Lung (tissue), 12 donors: ENCODE data around the gene GRAMD1B. TPM values are rescaled to one million over a fixed set of nuclear protein-coding genes. Genes with fewer than 3 reads are reported as not detected.
A peak's percentile ranks its signal among the peaks of the same experiment; 100 is the strongest.

Experiments used
- ATAC-seq: fragments of 200-7000 bp; cut with Tn5 transposase; one replicate; pipeline ENCODE4 v1.9.1; 2020; ENCODE audit warnings: moderate number of reproducible peaks; ENCODE audit not compliant: insufficient read depth, low FRiP score
- DNase-seq, 3 donors: peaks; one replicate each; pipeline ENCODE4 v3.0.0-alpha.2; 2013 to 2017
- H3K27ac ChIP-seq, 2 donors: one replicate each; pipeline ENCODE4 v1.5.1; 2013; ENCODE audit warnings: mild to moderate bottlenecking in 2 of 2, moderate library complexity in 2 of 2, control low read depth in 1 of 2, inconsistent platforms in 1 of 2, low read depth in 1 of 2, low read length in 1 of 2
- H3K27me3 ChIP-seq, 3 donors: one replicate each; pipeline ENCODE4 v1.5.1; 2013; ENCODE audit warnings: low read length in 2 of 3; ENCODE audit not compliant: control insufficient read depth in 3 of 3, insufficient read depth in 3 of 3
- H3K36me3 ChIP-seq, 4 donors: one replicate each; pipeline ENCODE4 v1.5.1; 2013; ENCODE audit warnings: low read length in 4 of 4, mild to moderate bottlenecking in 1 of 4, moderate library complexity in 1 of 4; ENCODE audit not compliant: control insufficient read depth in 4 of 4, insufficient read depth in 4 of 4
- H3K4me1 ChIP-seq, 5 donors: one replicate each; pipeline ENCODE4 v1.5.1; 2013; ENCODE audit warnings: low read length in 5 of 5, mild to moderate bottlenecking in 2 of 5, moderate library complexity in 1 of 5; ENCODE audit not compliant: control insufficient read depth in 5 of 5, insufficient read depth in 5 of 5
- H3K4me3 ChIP-seq: one replicate; pipeline ENCODE4 v1.5.1; 2013; ENCODE audit warnings: mild to moderate bottlenecking, control low read depth, moderate library complexity
- H3K9ac ChIP-seq, 2 donors: one replicate each; pipeline ENCODE4 v1.5.1; 2013; ENCODE audit warnings: low read length in 2 of 2, control low read depth in 1 of 2; ENCODE audit not compliant: insufficient read depth in 1 of 2
- H3K9me3 ChIP-seq, 4 donors: one replicate each; pipeline ENCODE4 v1.5.1; 2013; ENCODE audit warnings: low read length in 3 of 4, mild to moderate bottlenecking in 1 of 4, moderate library complexity in 1 of 4; ENCODE audit not compliant: control insufficient read depth in 4 of 4, insufficient read depth in 3 of 4
- CTCF ChIP-seq: IDR thresholded peaks from 2 replicates; pipeline ENCODE4 v1.5.1; 2012; ENCODE audit warnings: mild to moderate bottlenecking; ENCODE audit errors: control extremely low read depth, extremely low read depth
- WGBS, 2 donors: extraction: QIAGEN DNeasy Blood & Tissue Kit; methylation state at CpG; one replicate each; pipeline ENCODE4 v1.1.7; 2013; 5-methylcytosine and 5-hydroxymethylcytosine counted together
- polyA plus RNA-seq, 2 donors: library from polyadenylated mRNA; stranded (reverse); fragments of 200-250 nt; gene quantifications; one replicate each; pipeline ENCODE4 v1.2.1, GENCODE V29; 2013
- total RNA-seq, 2 donors: library from RNA; depleted of rRNA in 1 of 2; stranded (reverse); fragments of >200 nt in 1 of 2; gene quantifications; one replicate each; pipeline ENCODE4 v1.2.1, GENCODE V29; 2014 to 2021
- donor health status: control.
- donor health status: control.
- donor health status: Bipolar disorder and iron deficiency.
- donor health status: healthy.
- donor health status: DM: yes; HTN: yes; CAD: no.

GRAMD1B gene
- total and polyA plus RNA-seq, 4 donors: 1.4 to 6.0 (median 3.3) TPM

GRCh38 chr11:123470842-123471241, 40.8 kb downstream of the GRAMD1B start:
- no peaks in the 10 kb centered on the region for H3K36me3 ChIP-seq
- no peaks in the 10 kb centered on the region for H3K27me3 ChIP-seq
- DNase-seq: no peak
- ATAC-seq: no peak
- 84 to 91% methylated on average over 4 of the region's 4 CpGs for WGBS, 2 donors
- peaks cover 0 to 17% (median 0%) of the 10 kb centered on the region in 5 donors for H3K4me1 ChIP-seq
- H3K9me3 ChIP-seq: no peaks in the 10 kb centered on the region
- TF ChIP-seq CTCF: no peak
- H3K27ac ChIP-seq: no peak overlapping the region
- H3K4me3 ChIP-seq: no peak overlapping the region
- H3K9ac ChIP-seq: no peak overlapping the region

GRCh38 chr11:123472236-123472935, 42.3 kb downstream of the GRAMD1B start:
- H3K9ac ChIP-seq: no peak overlapping the region
- H3K27me3 ChIP-seq: no peaks in the 10 kb centered on the region
- TF ChIP-seq CTCF: no peak
- no peak overlapping the region for H3K27ac ChIP-seq
- H3K4me1 ChIP-seq: peaks cover 0 to 17% (median 0%) of the 10 kb centered on the region in 5 donors
- 88 to 94% methylated on average over 8 of the region's 8 CpGs for WGBS, 2 donors
- H3K9me3 ChIP-seq: no peaks in the 10 kb centered on the region
- H3K4me3 ChIP-seq: no peak overlapping the region
- DNase-seq (no peak), ATAC-seq (no peak)
- H3K36me3 ChIP-seq: no peaks in the 10 kb centered on the region

GRCh38 chr11:123473941-123474677, 44.0 kb downstream of the GRAMD1B start:
- no peak for ATAC-seq
- WGBS, 2 donors: 49 to 83% methylated on average over 3 of the region's 3 CpGs

More at GRCh38 chr11:123473941-123474677, 44.0 kb downstream of the GRAMD1B start:
- Histone ChIP-seq H3K36me3 (no peaks in the 10 kb centered on the region), H3K4me3 (no peak overlapping the region), H3K9ac (no peak overlapping the region), H3K27ac (peak overlapping the region in 1 of 2 donors; percentile 35), H3K27me3 (no peaks in the 10 kb centered on the region), H3K9me3 (no peaks in the 10 kb centered on the region), H3K4me1 (peaks cover 0 to 17% (median 3%) of the 10 kb centered on the region in 5 donors)
- no peak for DNase-seq
- no peak for TF ChIP-seq CTCF
